BJ (cell line): ENCODE measurements around the gene ORM1. TPM values are rescaled to one million over a fixed set of nuclear protein-coding genes. Genes with fewer than 3 reads are reported as not detected.
A peak's percentile ranks its signal among the peaks of the same experiment; 100 is the strongest.

ENCODE experiments used
- CTCF ChIA-PET: fragments of 350-600 bp; formaldehyde crosslinking; extraction: SDS; loops from one replicate; lab custom pipeline; 2021; ENCODE audit warnings: antibody characterized with exemption, inconsistent platforms; lab: Yijun Ruan, JAX
- POLR2A ChIA-PET: fragments of 300-600 bp; sonication (Branson Sonifier 250); formaldehyde crosslinking; extraction: SDS; loops from one replicate; lab custom pipeline; 2021; ENCODE audit warnings: antibody characterized with exemption; lab: Charles Lee
- DNase-seq: peaks from one replicate; pipeline ENCODE4 v3.0.0-alpha.2; 2011; ENCODE audit warnings: low read depth
- H3K27me3 ChIP-seq: 2 replicates; pipeline ENCODE4 v1.6.0; 2011; ENCODE audit warnings: low read length; ENCODE audit not compliant: control insufficient read depth, insufficient read depth
- H3K36me3 ChIP-seq: 2 replicates; pipeline ENCODE4 v1.5.1; 2011; ENCODE audit warnings: low read length; ENCODE audit not compliant: control insufficient read depth, insufficient read depth
- H3K4me3 ChIP-seq: 2 replicates; pipeline ENCODE4 v1.5.1; 2011; ENCODE audit warnings: low read depth, mild to moderate bottlenecking, control low read depth, low read length
- CTCF ChIP-seq: IDR thresholded peaks from 2 replicates; pipeline ENCODE4 v1.5.1; 2011; ENCODE audit warnings: low read depth, mild to moderate bottlenecking, control low read depth, inconsistent platforms, low read length, moderate library complexity; ENCODE audit not compliant: insufficient read depth
- polyA plus RNA-seq: library from polyadenylated mRNA; depleted of rRNA; stranded (reverse); fragments of >200 nt; gene quantifications from 2 replicates; pipeline ENCODE4 v1.2.3, GENCODE V29; 2011

ORM1 gene
- polyA plus RNA-seq, 1 experiment: not detected

- H3K4me3 ChIP-seq: no peak overlapping the region
- no peak for TF ChIP-seq CTCF
- DNase-seq: no peak
- ChIA-PET POLR2A (no interaction called here), CTCF (interaction anchor here (1.5 kb wide), 1 partner anchor 69 kb away, joined by 3 read pairs; no protein-coding TSS in a partner anchor)
- no peaks in the 10 kb centered on the region for H3K27me3 ChIP-seq
- peaks cover 25% of the 10 kb centered on the region for H3K36me3 ChIP-seq
These were observed 13.3 kb downstream of the ORM1 start for GRCh38 chr9:114336157-114336556.

DNA sequence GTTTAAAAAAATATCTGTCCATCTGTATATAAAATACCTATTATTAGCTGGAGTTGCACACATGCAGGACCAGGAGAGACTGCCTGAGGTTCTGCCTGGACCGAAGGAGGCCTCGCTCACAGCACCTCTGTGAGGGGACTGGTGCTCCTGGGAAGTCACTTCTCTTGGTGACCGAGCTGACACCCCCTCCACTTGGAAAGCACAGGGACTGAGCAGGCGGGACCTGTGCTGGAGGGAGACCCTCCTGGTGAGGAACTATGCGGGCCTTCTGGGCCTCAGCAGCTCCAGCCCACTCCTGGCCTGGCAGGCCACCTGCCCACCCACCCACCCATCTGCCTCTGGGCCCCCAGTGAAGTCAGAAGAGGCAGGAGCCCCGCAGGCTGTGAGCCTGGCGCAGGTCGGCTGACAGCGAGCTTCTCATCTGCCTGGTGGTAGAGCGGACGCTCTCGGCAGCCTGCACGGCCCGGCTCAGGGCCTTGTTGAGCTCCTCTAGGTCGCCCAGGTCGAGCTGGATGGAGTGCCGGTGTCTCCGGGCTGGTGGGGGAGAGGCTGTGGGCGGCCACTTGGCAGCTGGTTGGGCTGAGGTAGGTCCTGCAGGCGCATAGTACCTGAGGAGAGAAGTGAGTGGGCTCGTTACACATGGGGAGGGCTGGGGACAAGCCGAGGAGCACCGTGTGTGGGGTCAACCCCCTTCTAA, 13.9 kb downstream of the ORM1 start:
- POLR2A ChIA-PET: no interaction called here
- Histone ChIP-seq H3K4me3 (no peak overlapping the region), H3K27me3 (no peaks in the 10 kb centered on the region), H3K36me3 (peaks cover 31% of the 10 kb centered on the region)
- no peak for DNase-seq
- TF ChIP-seq CTCF: no peak
- CTCF ChIA-PET: interaction anchor here (1.2 to 1.5 kb wide), 2 partner anchors 69 to 247 kb away, joined by 3 read pairs; no protein-coding TSS in a partner anchor

- TF ChIP-seq CTCF: no peak
- ChIA-PET CTCF (interaction anchor here (0.8 to 2.0 kb wide), 11 partner anchors 9 to 315 kb away, joined by 3 to 8 read pairs (median 5); partner anchors contain the start of gene AKNA), POLR2A (no interaction called here)
- no peaks in the 10 kb centered on the region for H3K27me3 ChIP-seq
- no peak overlapping the region for H3K4me3 ChIP-seq
- peaks cover 32% of the 10 kb centered on the region for H3K36me3 ChIP-seq
- no peak for DNase-seq
These were observed 15.3 kb downstream of the ORM1 start for GRCh38 chr9:114338187-114338586.

GRCh38 chr9:114339130-114339908, 16.4 kb downstream of the ORM1 start:
- Histone ChIP-seq H3K4me3 (no peak overlapping the region), H3K27me3 (no peaks in the 10 kb centered on the region), H3K36me3 (peaks cover 39% of the 10 kb centered on the region)
- CTCF ChIA-PET: interaction anchor here (0.6 to 2.0 kb wide), 18 partner anchors 8 to 325 kb away, joined by 3 to 8 read pairs (median 4); partner anchors contain the start of gene AKNA
- no peak for DNase-seq
- POLR2A ChIA-PET: no interaction called here
- TF ChIP-seq CTCF: peak; percentile 94

DNA sequence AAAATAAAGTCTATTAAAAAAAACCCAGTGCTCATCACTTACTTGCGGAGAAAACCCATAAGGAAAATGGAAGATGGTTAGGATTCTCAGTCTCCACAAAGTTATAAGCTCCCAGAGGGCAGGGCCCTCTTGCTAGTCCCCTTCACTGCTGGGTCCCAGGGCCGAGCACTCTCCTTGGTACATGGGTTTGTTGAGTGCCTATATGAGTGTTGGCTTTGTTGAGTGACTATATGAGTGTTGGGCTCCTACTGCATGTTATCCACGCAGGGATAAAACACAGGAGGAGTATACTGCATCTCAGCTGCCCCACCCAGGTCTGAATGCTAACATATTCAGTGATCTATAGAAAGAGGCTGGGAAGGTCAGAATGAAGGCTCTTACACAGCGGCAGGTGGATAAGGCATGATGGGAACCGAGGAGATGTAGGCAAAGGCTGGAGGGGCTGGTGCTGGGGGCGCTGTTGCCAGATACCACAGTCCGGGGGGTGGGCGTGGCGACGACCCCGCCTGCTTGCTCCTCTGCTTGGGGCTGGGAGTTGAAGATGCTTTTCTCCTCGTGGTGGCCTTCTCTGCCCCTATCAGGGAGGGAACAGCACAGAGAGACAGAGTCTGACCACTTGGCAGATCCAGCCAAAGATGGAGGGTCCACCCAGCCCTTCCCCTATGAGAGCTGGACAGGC, 18.4 kb downstream of the ORM1 start:
- Histone ChIP-seq H3K27me3 (no peaks in the 10 kb centered on the region), H3K4me3 (no peak overlapping the region), H3K36me3 (peaks cover 44% of the 10 kb centered on the region)
- DNase-seq: no peak
- CTCF ChIA-PET: no interaction called here
- no peak for TF ChIP-seq CTCF
- POLR2A ChIA-PET: no interaction called here
